ENCODE measurements around the gene GALNT8.
"Not testable (repeated sequence)": the region's sequence is repeated elsewhere in the genome, so short reads cannot be mapped to it uniquely, and the experiment has no call there.

The GALNT8 gene, protein sequence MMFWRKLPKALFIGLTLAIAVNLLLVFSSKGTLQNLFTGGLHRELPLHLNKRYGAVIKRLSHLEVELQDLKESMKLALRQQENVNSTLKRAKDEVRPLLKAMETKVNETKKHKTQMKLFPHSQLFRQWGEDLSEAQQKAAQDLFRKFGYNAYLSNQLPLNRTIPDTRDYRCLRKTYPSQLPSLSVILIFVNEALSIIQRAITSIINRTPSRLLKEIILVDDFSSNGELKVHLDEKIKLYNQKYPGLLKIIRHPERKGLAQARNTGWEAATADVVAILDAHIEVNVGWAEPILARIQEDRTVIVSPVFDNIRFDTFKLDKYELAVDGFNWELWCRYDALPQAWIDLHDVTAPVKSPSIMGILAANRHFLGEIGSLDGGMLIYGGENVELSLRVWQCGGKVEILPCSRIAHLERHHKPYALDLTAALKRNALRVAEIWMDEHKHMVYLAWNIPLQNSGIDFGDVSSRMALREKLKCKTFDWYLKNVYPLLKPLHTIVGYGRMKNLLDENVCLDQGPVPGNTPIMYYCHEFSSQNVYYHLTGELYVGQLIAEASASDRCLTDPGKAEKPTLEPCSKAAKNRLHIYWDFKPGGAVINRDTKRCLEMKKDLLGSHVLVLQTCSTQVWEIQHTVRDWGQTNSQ

DNA sequence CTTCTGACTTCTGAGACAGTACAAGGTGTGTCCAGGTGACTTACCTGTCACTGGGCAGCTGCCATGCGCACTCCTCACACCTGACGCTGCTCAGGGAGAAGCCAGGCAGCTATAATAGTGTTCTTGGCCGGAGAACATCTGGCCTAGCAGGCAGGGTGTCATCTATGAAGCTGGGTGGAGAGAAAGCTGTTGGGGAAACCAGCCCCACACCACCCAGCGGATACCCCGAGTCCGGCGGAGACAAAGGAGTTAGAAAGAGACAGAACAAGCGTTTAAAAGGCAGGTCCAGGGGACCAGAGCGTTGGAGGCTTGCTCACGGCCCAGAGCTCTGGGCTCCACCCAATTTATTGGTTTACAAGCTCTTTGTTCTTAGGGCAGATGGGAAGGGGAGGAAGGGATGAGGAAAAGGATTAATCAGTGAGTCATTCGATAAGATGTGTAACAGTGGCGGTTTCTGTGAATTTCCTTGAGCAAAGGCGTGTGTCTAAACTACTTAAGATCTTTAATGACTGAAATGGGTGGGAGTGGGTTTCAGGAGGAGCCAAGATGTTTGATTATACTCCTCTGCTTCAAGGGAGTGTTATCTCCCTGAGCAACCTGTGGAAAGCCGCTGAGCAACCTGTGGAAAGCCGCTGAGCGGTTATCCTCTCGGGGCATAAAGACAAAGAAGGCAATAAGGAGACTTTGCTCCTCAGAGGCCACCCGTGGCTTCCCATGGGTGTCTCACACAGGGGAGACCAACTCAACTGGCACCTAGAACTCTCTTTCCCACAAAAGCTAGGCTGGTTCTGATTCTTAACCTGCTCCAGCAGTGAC, at the start of gene GALNT8:
TSS of gene GALNT8 (plus strand) at position 580 of the 816 bp plus-strand sequence. CDS start 278 bp downstream, outside the sequence.
- no peak for DNase-seq (ENCODE audit: low read depth)

DNA sequence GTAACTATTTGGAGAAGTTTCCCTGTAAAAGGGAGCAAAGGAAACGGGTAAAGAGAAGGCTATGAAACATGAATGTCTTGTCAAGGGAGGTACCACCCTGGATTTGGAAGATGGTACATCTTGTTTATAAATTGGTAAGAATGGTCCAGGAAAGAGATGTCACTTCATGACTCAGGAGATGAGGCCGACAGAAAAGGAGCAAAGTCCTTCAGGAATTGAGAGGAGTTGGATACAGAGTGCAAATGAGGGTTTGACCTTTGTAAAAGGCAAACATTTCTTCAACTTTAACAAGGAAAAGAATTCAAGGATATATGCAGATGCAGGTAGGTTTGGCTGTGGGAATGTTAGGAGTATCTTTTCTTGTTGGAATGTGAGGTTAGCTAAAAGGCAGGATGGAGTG, 40.5 kb upstream of the GALNT8 start:
- no peak for DNase-seq (ENCODE audit: low read depth)

DNA sequence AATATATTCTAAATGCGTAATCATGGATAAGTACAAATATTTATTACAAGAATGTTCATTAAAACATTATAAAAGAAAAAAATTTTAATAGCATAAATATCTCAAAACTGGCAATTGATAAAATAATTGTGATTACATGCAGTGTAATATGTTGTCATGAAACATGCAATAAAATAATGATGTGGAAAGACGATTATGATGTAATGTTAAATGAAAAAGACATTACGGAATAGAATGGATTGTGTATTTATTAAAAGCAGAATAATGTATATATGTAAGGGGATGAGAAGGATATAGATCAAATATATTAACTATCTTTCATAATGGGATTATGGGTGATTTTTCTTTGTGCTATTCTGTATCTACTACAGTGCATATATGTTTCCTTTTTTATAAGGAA, 38.5 kb upstream of the GALNT8 start:
- DNase-seq (ENCODE audit: low read depth): no peak

DNA sequence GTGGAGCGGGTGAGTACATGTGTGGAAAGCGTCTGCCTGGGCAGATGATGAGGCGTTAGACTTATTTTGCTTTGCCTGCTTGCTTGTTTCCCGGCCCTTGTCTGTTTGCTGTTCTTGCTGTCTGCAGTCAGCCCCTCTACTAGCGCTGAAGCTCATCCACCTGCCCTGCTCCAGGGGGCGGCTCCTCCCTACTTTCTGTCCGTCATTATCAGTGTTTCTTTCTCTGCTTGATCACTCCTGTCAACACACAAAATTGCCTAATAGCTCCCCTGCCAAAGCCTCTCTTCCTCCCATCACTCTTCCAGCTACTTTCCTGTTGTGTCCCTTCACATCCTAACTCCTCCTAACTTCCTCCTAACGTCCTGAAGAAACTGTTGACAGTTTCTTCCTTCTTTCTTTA, 34.9 kb upstream of the GALNT8 start:
- no peak for DNase-seq (ENCODE audit: low read depth)

DNA sequence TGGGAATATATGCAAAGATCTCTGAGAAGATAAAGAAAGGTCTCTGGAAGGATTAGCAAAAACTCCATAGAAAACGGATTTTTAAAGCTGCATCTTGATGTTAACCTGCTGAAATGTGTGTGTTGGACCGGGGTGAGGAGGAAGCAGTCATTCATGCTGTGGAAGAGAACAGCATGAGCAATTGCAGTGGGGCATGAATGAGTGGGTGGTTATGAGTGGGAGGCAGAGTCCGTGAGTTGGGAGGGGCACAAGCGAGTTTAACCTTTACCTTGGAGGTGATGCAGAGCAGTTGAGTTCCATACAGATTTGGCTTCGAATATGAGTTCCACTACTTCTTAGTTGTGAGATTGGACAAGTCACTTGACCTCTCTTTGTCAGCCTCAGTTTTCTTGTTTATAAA, 29.4 kb upstream of the GALNT8 start:
- DNase-seq (ENCODE audit: low read depth): no peak

DNA sequence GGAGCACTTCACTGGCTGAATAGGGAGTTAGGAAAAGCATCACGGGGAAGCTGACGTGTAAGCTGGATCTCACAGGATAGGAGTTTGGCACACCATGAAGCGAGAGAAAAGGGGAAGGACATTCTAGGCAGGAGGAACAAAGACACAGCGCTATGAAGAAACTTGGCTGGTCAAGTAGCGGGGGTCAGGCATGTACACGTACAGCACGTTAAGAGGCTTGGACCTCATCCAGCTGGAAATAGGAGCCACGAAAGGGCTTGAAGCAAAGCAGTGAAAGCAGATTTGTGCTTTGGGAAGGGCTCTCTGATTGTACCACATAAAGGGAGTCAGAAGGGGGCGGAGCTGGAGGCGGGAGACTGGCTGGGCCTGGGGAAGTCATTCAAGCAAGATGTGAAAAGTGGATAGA, 19.6 kb upstream of the GALNT8 start:
- DNase-seq (ENCODE audit: low read depth): no peak

DNA sequence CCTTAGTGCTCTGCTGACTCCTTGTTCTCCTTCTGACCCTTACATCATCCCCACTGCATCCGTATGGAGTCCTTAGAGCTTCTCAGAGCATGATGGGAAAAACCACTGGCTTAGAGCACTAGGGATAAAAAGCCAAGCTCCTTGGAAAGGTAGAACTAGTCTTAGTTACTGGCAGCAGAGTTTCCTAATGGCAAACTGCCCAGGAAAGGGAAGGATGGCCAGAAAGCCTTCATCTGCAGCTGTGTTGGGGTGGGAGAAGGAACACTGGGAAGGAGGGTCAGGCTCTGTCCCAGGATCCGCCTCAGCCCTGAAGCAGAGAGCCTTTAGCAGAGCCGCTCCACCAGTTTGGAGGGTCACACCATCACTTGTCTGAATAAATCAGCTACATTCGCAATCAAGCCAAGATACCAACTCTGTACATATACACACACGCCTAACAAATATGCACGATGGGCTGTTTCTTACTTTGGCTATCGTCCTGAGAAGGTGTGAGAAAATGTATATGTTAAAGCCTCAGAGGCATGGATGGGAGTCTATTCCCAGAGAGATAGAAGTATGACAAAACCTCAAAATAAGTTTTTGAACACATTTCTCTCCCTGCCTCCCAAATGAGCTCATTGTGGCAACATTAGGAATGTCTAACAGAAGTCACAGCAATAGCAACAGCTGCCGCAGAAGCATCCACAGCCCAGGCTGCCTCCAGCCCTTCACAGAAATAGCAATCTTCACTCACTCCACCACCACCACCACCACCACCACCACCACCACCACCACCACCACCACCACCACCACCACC, 18.6 kb upstream of the GALNT8 start:
- DNase-seq (ENCODE audit: low read depth): no peak

DNA sequence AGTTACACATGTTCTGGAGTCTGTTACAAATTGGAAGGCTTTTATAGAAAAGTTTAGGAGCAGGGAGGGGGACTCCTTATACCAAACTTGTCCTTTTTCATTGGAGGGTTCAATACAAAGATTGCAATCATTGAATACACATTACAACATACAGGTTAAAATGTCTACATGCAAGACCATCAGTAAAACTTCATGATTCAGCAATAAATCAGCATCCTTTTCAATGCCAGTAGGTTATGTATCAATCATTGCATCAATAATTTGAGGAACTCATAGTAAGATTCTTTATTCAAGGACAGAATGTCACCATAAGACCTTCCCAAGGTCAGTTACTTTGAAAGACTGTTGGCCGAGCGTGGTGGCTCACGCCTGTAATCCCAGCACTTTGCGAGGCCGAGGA, 16.5 kb upstream of the GALNT8 start:
- no peak for DNase-seq (ENCODE audit: low read depth)

DNA sequence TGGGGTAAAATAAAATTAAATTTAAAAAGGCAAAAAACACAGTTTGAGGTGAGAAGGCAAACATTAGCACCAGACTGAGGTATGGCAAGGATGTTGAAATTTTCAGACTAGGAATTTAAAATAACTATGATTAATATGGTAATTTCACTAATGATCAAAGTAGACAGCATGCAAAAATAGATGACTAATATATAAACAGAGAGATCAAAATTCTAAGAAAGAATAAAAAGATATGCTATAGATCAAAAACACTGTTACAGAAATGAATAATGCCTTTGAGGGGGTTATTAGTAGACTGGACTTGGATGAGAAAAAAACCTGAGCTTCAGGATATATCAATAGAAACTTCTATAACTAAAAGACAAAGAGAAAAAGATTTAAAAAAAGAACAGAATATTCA, 14.4 kb upstream of the GALNT8 start:
- no peak for DNase-seq (ENCODE audit: low read depth)

DNA sequence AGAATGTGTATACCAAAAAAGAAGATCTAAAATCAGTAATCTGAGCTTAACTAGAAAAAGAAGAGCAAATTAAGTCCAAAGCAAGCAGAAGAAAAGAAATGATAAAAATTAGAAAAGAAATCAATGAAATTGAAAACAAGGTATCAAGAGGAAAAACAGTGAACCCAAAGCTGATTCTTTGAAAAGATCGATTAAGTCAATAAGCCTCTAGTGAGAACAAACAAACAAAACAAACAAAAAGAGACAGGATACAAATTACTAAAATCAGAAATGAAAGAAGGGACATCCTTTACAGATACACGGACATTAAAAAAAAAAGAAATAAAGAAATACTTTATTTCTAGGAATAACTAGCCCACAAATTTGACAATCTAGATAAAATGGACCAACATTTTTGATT, 12.9 kb upstream of the GALNT8 start:
- DNase-seq (ENCODE audit: low read depth): no peak

DNA sequence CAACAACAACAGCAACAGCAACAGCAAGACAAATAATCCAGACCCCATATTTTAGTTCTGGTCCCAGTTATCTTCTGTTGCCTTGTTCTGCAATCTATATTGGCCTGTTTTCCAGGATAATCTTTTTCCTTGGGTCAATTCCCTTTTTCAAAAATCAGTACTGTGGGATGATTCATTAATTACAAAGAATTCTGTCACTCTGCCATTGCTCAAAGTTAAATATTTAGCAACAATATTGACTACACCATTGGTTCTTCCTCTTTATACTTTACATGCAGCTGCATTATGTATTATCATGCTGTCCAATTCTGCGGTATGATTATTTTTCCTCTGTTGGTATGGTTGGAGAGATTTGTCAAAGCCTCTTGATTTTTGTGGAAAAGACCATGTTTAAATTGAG, 10.1 kb upstream of the GALNT8 start:
- DNase-seq (ENCODE audit: low read depth): no peak

DNA sequence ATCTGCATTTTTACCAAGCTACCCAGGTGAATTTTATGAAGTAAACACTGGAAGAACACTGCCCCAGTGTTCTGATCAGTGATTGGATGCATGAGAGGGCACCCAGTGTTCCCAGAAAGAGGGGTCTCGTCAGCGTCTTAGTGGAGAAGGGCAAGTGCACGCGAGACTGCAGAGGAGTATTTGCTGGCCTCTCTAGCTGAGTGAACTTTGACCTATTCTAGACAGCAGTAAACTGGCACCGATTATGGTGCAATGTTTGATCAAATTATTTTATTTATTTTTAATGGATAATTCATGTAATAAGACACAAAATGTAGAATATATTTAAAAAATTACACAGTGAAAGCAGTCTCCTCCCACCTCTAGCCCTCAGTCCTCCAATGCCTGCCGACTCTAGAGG, 5.3 kb upstream of the GALNT8 start:
- no peak for DNase-seq (ENCODE audit: low read depth)

DNA sequence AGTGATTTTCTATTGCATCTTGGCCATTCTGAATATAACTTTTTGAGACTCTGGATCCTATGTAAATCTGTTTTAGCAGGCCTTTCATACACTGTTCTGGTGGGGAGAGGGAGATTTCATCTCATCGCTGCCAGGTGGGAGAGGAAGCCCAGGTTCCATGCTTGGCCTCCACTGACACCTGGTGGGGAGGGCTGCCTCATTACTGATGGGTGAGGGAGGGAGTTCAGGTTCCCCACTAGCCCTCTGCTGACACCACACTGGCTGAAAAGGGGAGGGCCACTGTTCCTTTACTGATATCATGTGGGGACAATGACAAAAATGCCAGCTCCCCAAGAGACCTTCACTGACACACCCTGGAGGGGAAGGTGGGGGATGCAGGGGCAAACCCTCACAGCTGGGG, 2.4 kb upstream of the GALNT8 start:
- no peak for DNase-seq (ENCODE audit: low read depth)

DNA sequence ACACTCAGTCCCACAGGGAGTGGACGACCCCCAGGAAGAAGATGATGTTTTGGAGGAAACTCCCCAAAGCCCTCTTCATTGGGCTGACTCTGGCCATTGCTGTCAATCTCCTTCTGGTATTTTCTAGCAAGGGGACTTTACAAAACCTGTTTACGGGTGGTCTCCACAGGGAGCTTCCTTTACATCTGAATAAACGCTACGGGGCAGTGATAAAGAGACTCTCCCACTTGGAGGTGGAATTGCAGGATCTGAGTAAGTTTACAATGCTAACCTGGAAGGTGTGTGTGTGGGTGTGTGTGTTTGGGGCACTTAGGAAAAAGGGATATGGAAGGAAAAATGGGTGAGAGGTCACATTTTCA, 416 bp downstream of the GALNT8 start:
- no peak for DNase-seq (ENCODE audit: low read depth)

DNA sequence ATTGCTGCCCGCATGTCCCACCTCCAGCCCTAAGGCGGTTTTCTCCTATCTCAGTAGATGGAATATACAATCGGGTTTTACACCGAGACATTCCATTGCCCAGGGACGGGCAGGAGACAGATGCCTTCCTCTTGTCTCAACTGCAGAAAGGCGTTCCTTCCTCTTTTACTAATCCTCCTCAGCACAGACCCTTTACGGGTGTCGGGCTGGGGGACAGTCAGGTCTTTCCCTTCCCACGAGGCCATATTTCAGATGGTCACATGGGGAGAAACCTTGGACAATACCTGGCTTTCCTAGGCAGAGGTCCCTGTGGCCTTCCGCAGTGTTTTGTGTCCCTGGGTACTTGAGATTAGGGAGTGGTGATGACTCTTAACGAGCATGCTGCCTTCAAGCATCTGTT, 1.4 kb downstream of the GALNT8 start:
- not testable (repeated sequence) for DNase-seq (ENCODE audit: low read depth)

DNA sequence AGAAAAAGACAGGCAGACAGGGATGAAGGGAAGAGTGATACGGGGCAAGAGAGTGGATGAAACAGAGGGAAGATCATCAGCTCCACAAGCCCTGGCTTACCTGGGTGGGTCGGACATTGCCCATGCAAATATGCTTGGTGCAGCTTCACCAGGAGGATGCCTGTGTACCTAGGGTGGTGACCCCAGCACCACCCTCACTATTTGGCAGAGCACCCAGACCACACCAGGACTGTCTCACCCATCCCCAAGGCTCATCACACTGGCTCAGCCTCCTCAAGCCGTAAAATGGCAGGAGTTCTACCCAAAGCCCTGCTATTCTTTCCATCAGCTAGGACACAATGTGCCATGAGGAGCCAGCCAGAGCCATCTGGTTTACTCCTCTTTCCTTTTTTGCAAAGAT, 3.0 kb downstream of the GALNT8 start:
- no peak for DNase-seq (ENCODE audit: low read depth)

DNA sequence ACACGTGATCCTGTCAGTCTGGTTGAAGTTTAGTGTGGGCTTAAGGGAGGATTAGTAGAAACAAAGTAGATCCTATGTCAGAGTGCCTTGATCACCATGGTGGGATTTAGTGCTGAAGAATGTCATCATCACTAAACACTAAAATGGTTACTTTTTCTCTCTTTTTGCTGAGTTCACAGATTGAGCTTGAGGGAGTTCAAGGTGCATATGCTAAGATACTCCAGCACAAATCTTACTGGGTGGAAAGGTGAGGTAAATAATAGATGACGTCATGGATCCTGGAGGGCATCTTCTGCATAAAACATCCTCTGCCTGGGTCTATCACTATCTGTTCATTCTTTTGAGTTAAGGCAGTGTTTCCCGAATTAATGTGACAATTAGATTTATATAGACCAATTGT, 4.9 kb downstream of the GALNT8 start:
- no peak for DNase-seq (ENCODE audit: low read depth)

DNA sequence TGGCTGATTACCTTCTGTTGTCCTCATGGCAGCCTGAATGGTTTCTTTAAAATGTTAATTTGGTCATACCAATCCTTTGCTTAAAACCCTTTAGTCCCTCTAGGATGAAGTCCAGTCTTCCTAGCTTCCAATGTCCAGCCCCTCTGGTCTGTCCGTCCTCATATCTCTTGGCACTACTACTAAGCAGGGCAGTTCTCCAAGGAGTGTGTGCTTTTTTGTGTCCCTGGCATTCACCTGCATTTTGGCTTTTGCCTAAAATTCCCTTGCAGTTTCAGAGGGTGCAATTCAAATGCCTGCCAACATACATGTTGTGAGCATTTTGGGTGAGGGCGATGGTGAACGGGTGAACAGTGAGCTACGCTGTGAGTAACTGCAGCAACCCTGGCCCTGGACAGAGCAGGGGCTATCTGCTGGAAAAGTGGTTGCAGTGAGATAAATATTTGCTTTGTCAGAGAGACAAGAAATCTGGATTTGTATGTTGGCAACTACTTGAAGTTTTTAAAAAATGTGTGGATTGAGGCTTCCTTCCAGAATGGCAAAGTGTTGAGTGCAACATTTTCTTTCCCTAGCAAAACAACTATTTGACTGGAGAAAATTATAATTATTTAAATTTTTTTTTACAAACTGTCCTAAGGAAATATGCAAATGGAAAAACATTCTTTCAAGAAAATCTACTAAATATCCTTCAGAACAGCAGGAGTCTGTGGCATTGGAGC, 14.6 kb downstream of the GALNT8 start:
- no peak for DNase-seq (ENCODE audit: low read depth)

DNA sequence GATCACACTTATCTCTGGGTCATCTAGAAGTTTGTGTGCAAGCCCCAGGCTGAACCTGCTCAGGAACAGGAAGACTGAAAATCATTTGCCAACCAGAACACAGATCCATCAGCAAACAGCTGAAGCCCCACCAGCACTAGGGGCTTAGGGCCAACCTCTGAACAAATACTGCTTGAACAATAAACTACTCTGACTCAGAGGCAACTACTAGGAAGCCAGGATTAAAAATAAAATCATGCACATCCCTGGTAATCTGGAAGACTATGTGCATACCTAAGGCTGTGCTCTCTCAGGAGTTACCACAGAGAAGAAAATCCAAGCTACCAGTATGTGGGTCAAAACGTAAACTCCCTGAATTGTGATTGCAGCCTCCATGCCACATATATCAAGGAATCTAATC, 15.9 kb downstream of the GALNT8 start:
- no peak for DNase-seq (ENCODE audit: low read depth)

DNA sequence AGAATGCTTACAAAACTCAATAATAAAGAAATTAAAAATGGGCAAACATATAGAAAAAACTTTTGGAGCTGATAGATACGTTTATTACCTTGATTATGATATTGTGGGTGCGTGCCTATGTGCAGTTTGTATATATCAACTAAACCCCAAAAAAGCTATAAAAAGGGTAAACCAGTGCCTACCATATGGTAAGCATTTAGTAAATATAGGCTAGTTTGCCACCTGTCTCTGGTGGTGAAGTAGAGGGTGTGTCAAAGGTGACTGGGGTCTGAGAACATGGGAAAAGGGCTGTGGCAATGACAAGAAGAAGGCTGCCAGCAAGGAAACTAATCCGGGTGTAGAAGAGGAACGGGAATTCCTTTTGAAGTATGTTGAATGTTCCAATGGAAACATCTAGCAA, 18.3 kb downstream of the GALNT8 start:
- no peak for DNase-seq (ENCODE audit: low read depth)

DNA sequence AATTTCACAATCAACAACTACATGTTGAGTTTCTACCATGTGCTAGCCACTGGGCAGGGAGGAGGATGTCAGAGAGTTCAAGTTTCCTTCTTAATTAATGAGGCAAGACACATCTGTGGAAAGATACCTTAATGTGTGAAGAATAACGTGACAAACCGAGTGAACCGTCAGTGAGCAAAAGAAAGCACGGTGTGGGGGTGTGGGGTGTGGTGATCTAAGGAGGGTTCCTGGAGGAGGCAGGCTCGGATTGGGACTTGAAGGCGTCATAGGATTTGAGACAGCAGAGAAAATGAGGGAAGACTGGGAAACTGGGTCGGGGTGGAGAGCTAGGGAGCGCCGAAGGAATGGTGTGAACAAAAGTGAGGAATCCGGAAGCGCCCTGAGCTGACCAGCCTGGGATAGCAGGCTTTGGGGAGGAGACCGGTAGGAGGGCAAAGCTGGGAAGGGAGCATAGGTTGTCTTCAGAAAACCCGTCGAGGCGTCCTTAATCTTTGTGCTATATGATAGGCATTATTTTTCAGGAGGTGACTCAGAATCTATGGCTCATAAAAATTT, 22.3 kb downstream of the GALNT8 start:
- no peak for DNase-seq (ENCODE audit: low read depth)
